ENCODE data around the gene ING1.
"Not testable (repeated sequence)": the region's sequence is repeated elsewhere in the genome, so short reads cannot be mapped to it uniquely, and the experiment has no call there.

ING1 gene

DNA sequence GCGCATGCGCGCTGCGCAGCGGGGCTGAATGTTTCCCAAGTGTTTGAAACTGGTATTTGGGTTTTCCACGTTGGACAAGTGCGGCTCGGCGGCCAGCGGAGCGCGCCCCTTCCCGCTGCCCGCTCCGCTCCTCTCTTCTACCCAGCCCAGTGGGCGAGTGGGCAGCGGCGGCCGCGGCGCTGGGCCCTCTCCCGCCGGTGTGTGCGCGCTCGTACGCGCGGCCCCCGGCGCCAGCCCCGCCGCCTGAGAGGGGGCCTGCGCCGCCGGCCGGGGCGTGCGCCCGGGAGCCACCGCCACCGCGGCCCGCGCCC, at the start of gene ING1:
ING1 (plus strand) TSS at position 59 of the 311 bp plus-strand sequence. CDS start 450 bp downstream, outside the sequence.
- DNase-seq (ENCODE audit: low read depth, low spot score), result no peak

DNA sequence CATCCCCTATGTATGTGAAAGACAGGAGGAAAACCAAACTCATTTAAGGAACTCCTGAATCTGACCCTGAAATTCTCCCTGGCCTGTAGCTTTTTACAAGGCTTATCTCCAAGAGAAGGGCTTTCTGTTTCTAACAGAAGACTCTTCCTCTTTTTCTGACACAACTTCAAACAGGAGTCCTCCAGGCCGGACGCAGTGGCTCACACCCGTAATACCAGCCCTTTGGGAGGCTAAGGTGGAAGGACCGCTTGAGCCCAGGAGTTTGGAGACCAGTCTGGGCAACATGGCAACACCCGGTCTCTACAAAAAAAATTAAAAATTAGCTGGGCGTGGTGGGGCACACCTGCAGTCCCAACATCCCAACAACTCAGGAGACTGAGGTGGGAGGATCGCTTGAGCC, 49.5 kb upstream of the ING1 start:
- DNase-seq (ENCODE audit: low read depth, low spot score), result no peak

GRCh38 chr13:110664673-110665072, 48.8 kb upstream of the ING1 start:
- no peak for DNase-seq (ENCODE audit: low read depth, low spot score)

DNA sequence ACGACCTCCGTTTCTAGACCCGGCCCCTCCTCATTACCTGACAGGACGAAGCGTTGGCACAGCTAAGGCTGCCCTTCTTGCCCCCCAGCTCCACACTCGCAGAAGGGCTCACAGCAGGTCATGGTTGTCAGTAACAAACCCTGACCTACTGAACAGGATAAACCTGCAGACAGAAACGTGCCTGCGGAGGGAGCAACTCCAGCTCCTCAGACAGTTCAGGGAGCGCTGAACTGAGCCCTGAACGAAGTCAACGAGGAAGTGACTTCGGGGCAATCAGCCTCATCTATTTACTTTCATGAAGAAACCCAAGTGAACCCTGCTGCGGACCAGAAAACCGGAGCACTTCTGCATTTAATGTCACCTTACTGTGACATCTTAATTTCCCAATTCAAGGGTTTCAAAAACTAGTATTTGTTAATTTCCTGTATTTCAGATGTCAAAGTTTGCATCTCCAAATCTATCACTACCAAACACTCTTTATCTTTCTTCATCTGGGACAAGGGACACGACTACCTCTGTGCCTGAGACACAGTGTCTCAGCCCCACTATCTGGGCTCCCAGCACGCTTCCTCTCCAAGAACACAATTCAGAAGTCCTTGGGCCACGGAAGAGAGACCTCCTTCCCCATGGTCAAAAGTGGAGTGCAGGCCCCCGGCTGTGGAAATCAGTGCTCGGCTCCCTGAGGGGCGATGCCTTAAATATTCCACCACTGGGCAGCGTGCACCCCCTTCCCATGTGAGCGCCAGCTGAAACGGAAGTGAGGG, 47.8 kb upstream of the ING1 start:
- no peak for DNase-seq (ENCODE audit: low read depth, low spot score)

GRCh38 chr13:110666255-110666533, 47.3 kb upstream of the ING1 start:
- DNase-seq (ENCODE audit: low read depth, low spot score), result no peak

DNA sequence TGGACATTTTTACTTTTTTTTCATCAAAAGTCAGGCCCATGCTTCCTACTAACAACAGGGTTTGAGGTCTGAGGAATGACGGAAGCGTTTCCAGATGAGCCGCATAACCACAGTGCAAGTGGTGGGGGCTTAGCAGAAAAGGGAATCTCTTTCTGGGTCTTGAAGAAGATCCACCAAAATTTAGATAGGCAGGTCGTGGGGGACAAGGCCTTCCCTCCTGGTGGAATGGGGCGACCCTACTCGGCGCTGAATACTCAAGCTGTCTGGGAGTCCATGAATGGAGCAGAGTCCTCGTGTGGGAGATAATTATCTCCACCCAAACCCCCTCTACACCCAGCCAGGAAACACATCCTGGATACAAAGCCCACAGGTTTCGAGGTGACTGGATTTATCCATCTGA, 44.5 kb upstream of the ING1 start:
- DNase-seq (ENCODE audit: low read depth, low spot score), result no peak

- not testable (repeated sequence) for DNase-seq (ENCODE audit: low read depth, low spot score)
Observed at GRCh38 chr13:110669814-110670213, 43.7 kb upstream of the ING1 start.

DNA sequence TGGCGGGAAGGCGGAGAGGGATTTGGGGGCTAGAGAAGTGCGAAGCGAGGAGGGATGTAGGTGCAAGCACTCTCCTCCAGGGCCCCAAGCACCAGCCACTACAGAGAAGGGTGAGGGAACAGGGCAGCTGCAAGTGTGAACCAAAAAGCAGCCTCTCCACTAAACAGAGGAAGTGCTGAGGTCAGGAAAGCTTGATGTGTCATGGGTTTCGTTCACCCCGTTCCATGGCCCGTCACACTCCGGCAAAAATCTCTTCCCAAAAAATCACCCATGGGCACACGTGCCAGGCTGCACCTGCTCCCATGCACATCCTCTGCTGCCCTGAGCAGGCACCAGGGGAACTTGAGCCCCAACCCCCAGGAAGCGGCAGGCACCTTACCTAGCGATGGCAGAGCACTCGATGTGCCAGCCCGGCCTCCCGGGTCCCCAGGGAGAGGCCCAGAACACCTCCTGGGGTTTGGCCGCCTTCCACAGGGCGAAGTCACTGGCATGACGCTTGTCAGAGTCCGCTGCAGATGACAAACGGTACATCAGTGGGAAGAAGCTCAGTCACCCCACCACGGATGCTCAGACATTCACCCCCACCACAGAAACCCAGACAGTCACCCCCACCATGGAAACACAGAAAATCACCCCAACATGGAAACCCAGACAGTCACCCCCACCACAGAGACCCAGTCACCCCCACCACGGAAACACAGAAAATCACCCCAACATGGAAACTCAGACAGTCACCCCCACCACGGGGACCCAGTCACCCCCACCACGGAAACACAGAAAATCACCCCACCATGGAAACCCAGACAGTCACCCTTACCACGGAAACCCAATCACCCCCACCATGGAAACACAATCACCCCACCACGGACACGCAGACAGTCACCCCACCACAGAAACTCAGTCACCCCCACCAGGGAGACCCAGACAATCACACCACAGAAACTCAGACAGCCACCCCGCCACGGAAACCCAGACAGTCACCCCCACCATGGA, 36.6 kb upstream of the ING1 start:
- DNase-seq (ENCODE audit: low read depth, low spot score), result no peak

GRCh38 chr13:110677731-110678545, 35.6 kb upstream of the ING1 start:
- no peak for DNase-seq (ENCODE audit: low read depth, low spot score)

DNA sequence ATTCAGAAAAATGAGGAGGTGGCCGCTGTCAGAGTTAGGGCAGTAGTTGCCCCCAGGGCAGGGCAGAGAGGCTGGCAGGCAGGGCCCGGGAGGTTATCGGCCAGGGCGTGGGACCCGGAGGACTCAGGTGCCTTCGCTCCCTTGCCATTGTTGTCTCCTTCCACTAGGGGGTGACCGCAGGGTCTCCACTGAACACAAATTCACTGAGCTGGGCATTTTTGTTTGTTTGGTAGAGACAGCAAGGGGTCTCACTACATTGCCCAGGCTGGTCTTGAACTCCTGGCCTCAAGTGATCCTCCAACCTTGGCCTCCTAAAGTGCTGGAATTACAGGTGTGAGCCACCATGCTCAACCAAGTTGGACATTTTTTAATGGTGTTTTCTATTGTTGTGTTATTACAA, 32.6 kb upstream of the ING1 start:
- DNase-seq (ENCODE audit: low read depth, low spot score), result no peak

DNA sequence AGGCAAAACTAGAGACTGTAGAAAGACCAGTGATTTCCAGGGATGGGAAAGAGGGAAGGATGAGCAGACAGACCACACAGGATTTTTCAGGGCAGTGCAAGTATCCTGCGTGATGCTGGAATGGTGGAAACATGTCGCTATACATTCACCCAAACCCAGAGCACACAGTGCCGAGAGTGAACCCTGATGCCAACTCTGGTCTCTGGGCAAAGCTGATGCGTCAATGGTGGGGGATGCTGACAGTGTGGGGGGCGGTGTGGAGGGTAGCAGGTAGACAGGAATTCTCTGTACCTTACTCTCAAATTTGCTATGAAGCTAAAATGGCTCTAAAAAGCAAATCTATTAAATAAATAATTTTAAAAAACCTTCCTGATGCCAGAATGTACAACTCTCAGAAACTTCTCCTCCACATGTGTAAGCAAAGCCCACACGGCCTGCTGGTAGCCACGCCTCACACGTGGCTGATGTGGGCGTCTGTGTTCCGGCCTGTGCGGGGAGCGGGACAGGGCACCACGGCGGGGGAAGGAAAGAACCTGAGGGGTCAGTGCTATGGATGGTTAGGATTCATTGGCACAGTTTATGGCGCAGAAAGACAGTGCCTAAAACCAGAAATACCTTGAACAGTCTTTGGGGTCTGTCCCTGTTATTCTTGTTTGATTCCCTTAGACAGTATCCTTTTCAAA, 31.5 kb upstream of the ING1 start:
- DNase-seq (ENCODE audit: low read depth, low spot score), result no peak

GRCh38 chr13:110682746-110683145, 30.8 kb upstream of the ING1 start:
- no peak for DNase-seq (ENCODE audit: low read depth, low spot score)

- DNase-seq (ENCODE audit: low read depth, low spot score), result no peak
Observed at GRCh38 chr13:110683203-110683883, 30.2 kb upstream of the ING1 start.

DNA sequence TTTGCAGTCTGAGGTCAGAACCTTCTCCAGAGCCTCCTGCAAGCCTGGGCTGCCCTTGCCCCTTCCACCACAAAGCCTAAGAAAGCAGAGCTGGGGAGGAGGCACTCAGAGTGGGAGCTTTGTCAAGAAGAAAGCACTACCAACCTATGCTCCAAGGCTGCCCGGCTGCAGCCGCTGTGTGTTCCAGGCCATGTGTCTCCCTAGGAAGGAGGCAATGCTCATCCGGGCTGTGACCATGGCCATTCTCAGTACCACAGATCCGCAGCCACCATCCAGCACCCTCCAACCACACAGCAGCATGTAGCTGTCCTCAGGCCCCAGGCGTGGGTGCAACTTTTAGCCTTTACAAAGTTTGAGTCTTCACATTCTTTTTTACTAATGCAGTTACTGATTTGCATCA, 29.6 kb upstream of the ING1 start:
- DNase-seq (ENCODE audit: low read depth, low spot score), result no peak

DNA sequence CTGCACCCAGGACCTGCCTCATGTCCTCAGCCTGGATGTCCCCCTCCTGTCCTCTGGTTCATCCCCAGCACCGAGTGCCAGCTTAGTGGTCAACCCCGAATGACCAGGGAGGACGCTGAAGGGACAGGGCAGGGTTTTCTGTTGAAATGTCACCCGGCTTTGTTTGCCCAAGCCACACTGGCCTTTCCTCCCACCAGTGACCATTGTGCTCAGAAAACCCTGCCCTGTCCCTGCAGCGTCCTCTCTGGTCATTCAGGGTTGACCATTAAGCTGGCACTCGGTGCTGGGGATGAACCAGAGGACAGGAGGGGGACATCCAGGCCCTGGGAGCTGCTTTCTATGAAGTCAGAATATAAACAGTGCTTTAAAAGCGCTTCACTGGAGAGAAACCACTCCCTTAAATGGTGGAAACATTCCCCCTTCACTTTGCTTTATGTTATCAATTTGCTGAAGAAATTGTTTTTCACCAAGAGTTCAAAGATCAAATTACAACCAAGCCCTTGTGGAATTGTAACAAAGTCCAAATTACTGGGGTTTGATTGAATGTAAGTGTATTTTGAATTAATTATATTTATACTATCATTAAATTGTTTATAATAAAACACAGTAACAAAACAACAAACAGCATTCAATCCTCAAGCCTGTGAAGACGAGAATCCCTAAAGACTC, 29.0 kb upstream of the ING1 start:
- no peak for DNase-seq (ENCODE audit: low read depth, low spot score)

DNA sequence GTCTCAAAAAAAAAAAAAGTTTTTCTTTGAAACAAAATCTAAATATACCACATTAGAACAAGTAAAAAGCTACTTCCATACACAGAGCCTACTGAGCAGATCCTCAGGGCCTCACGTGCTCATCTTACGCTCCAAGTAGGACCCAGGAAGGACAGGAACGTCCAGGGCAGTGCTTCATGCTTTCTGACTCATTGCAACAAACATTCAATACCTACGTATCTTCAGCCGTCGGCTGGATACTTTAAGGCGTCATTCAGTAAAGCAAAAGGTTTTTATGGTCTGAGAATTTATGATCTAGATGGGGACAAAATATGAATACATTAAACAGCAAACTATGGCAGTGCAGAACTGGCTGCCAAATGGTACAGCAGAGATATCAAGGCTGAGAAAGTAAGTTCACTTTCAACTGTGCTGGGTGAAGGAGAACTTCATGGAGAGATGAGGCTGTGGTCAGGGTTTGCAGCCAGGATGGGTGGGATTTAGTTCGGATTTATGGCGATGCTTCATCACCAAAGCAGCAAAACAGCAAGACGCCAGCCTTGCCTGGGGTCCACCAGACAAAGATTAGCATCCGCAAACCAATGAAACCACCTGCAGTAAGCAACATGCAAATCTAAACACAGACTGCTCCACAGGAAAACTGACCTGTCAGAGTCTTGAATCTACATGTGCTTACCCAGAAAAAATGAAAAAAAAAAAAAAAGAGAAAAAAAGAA, 28.0 kb upstream of the ING1 start:
- no peak for DNase-seq (ENCODE audit: low read depth, low spot score)

- DNase-seq (ENCODE audit: low read depth, low spot score), result no peak
Observed at GRCh38 chr13:110687736-110688135, 25.8 kb upstream of the ING1 start.

- no peak for DNase-seq (ENCODE audit: low read depth, low spot score)
Observed at GRCh38 chr13:110689041-110689440, 24.5 kb upstream of the ING1 start.

- DNase-seq (ENCODE audit: low read depth, low spot score), result no peak
Observed at GRCh38 chr13:110689711-110690110, 23.8 kb upstream of the ING1 start.

GRCh38 chr13:110690516-110690915, 23.0 kb upstream of the ING1 start:
- no peak for DNase-seq (ENCODE audit: low read depth, low spot score)

Data from brain pericyte (primary cell).